A204.1 (cell line): ENCODE results near the gene PRB2.
"Not testable (repeated sequence)": the region's sequence is repeated elsewhere in the genome, so short reads cannot be mapped to it uniquely, and the experiment has no call there.

Source experiments
- FAIRE-seq: peaks from 2 replicates; lab custom pipeline; 2012; peaks lifted over from hg19 to GRCh38; lab: Jason Lieb, UNC

PRB2 gene

GRCh38 chr12:11395467-11395866 lies at the start of gene PRB2:
Gene PRB2, minus strand, starts transcription at chr12:11395567. Its CDS starts 38 bp downstream, at chr12:11395529.
- FAIRE-seq: not testable (repeated sequence)

- no peak for FAIRE-seq
Measured at GRCh38 chr12:11437966-11438365, 42.6 kb upstream of the PRB2 start.

GRCh38 chr12:11433664-11434063 lies 38.3 kb upstream of the PRB2 start:
- no peak for FAIRE-seq

- FAIRE-seq: no peak
Measured at GRCh38 chr12:11431486-11431885, 36.1 kb upstream of the PRB2 start.

- FAIRE-seq: no peak
Measured at GRCh38 chr12:11427341-11427740, 32.0 kb upstream of the PRB2 start.

- FAIRE-seq: no peak
Measured at GRCh38 chr12:11412731-11413130, 17.4 kb upstream of the PRB2 start.

- FAIRE-seq: no peak
Measured at GRCh38 chr12:11408096-11408495, 12.7 kb upstream of the PRB2 start.

GRCh38 chr12:11397366-11397765 lies 2.0 kb upstream of the PRB2 start:
- FAIRE-seq: no peak

GRCh38 chr12:11391456-11391855 lies 3.9 kb downstream of the PRB2 start:
- FAIRE-seq: not testable (repeated sequence)

GRCh38 chr12:11377420-11377819 lies 17.9 kb downstream of the PRB2 start:
- FAIRE-seq: not testable (repeated sequence)

GRCh38 chr12:11361151-11361550 lies 34.2 kb downstream of the PRB2 start:
- FAIRE-seq: no peak

GRCh38 chr12:11360205-11360883 lies 35.0 kb downstream of the PRB2 start:
- FAIRE-seq: not testable (repeated sequence)

- not testable (repeated sequence) for FAIRE-seq
Measured at GRCh38 chr12:11351736-11352135, 43.6 kb downstream of the PRB2 start.

GRCh38 chr12:11348439-11348838 lies 46.9 kb downstream of the PRB2 start:
- FAIRE-seq: no peak

- peak; percentile 54 for FAIRE-seq
Measured at GRCh38 chr12:11347810-11348209, 47.6 kb downstream of the PRB2 start.

GRCh38 chr12:11344500-11344899 lies 50.9 kb downstream of the PRB2 start:
- no peak for FAIRE-seq
